GOT3 (cell line): Measurements from ENCODE around the gene EXD3.
"Not testable (repeated sequence)": the region's sequence is repeated elsewhere in the genome, so short reads cannot be mapped to it uniquely, and the experiment has no call there.

Experiments
- DNase-seq: peaks from one replicate; lab custom pipeline; 2025; ENCODE audit warnings: mixed read lengths; lab: John Stamatoyannopoulos, UW

Gene EXD3

DNA sequence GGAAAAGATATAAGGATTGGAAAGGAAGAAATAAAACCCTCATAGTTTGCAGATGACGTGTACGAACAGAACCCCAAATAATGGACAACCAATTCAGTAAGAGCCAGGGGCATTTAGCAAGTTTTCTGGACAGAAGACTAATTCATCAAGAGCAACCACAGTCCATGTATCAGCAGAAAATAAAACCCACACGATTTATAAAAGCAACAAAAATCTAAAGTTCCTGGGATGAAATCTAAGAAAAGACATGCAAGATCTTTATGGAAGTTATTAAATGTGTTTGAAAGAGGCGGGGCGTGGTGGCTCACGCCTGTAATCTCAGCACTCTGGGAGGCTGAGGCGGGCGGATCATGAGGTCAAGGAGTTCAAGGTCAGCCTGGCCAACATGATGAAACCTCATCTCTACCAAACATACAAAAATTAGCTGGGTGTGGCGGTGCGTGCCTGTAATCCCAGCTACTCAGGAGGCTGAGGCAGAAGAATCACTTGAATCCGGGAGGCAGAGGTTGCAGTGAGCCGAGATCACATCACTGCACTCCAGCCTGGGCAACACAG, 83.0 kb downstream of the EXD3 start:
- not testable (repeated sequence) for DNase-seq

- no peak for DNase-seq
Observed at GRCh38 chr9:137339045-137339907, 83.7 kb downstream of the EXD3 start.

GRCh38 chr9:137336735-137337134, 86.2 kb downstream of the EXD3 start:
- DNase-seq: no peak

- no peak for DNase-seq
Observed at GRCh38 chr9:137333016-137333671, 89.8 kb downstream of the EXD3 start.

GRCh38 chr9:137331929-137332328, 91.0 kb downstream of the EXD3 start:
- DNase-seq: no peak

GRCh38 chr9:137330689-137331088, 92.3 kb downstream of the EXD3 start:
- no peak for DNase-seq

GRCh38 chr9:137329590-137329989, 93.4 kb downstream of the EXD3 start:
- not testable (repeated sequence) for DNase-seq

GRCh38 chr9:137327641-137328550, 95.1 kb downstream of the EXD3 start:
- DNase-seq: not testable (repeated sequence)

DNA sequence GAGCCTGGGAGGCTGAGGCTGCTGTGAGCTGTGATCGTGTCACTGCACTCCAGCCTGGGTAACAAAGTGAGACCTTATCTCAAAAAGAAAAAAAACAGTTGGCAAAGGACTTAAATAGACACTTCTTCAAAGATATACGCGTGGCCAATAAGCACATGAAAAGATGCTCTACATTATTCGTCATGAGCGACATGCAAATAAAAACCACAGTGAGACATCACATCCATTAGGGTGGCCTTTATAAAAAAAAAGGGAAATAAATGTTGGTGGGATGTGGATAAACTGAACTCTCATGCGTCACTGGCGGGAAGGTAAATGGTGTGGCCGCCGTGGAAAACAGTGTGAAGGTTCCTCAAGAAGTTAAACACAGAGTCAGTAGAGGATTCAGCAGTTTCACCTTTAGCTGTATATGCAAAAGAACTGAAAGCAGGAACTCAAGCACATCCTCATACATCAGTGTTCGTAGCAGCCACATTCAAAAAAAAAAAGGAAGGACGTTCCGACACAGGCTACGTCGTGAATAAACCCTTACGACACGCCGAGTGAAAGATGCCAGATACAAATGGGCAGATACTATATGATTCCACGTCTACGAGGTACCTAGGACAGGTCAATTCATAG, 96.4 kb downstream of the EXD3 start:
- no peak for DNase-seq

DNA sequence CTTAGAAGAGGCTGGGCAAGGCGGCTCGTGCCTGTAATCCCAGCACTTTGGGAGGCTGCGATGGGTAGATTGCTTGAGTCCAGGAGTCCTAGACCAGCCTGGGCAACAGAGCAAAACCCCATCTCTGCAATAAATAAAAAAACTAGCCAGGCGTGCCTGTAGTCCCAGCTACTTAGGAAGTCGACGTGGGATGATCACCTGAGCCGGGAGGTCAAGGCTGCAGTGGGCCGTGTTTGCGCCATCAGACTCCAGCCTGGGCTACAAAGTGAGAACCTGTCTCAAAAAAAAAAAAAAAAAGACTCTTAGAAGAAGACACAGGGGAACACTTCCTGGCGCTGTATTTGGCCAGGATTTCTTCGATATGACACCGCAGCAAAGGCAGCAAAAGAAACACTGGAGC, 97.2 kb downstream of the EXD3 start:
- no peak for DNase-seq

DNA sequence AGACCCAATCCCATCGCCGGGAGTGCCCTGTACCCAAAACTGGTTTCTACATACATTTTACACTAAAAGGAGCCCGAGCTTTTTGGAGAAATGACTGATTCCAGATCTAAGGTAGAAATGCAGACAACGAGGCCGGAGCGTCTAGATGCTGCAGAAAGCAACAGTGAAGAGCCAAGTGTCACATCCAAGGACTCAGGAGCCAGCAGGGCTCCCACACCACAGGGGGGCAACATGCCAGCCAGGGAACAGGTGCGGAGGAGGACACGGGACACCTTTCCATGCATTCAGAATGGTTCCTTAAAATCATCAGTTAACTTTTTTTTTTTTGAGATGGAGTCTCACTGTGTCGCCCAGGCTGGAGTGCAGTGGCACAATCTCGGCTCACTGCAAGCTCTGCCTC, 97.8 kb downstream of the EXD3 start:
- DNase-seq: no peak

GRCh38 chr9:137323531-137324331, 99.2 kb downstream of the EXD3 start:
- DNase-seq: no peak

GRCh38 chr9:137321726-137322361, 101.1 kb downstream of the EXD3 start:
- DNase-seq: no peak

DNA sequence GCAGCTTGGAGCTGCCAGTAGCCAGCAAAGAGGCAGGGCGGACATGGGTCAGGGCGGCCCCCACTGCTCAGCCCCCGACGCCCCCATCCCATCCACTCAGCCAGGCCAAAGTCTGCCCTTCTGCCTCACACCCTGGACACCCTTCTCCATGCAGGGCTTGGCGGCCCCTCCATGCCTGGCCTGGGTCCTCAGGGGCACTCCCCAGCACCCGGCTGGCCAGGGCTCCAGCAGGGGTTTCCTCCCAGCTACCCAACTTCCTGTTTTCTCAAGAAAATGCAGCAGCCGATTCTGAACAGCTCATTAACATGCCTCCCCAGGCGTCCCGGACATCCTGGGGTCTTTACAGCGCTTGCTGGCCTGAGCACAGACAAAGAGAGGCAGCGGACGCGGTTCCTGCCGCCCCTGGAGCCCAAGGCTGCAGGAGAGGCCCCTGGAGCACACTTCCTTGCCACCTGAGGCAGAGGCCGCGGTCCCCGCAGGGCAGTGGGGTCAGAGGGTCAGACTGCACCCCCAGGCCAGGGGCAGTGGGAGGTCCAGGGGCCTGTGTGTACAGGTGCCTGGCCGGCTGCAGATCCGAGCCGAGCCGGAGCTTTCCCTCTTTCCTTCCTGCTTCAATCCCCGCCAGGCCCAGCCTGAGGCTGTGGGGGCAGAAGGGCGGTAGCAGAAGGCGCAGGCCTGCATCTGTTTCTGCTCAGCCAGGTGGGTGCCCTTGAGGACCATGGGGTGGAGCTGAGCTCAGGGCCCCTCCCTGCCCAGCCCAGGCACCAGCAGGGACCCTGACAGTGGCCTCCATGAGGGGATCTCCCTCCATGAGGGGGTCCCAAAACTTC, 102.2 kb downstream of the EXD3 start:
- DNase-seq: no peak

- no peak for DNase-seq
Observed at GRCh38 chr9:137319739-137320551, 103.0 kb downstream of the EXD3 start.

GRCh38 chr9:137319011-137319738, 103.8 kb downstream of the EXD3 start:
- DNase-seq: no peak

DNA sequence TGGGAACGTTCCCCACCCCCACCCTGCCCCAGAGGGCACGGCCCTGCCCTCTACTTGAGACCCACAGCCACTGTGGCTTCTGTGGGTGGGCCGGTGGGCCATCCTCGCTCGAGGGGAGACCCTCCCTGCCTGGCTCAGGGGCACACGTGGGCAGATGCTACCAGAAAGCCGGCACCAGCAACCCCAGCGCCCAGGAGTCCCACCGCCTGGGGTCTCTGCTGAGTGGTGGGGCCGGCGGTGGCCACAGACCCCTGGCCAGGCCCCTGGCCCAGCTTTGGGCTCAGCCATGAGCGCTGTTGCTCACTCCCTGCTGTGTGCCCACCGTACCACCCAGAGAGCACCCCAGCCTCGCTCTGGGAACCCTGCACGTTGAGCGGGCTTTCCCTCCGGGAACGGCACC, 104.4 kb downstream of the EXD3 start:
- no peak for DNase-seq
